CD4-positive, alpha-beta T cell treated with Interferon gamma for 1 hour (primary cell): ENCODE data around the gene SGPL1.

Experiments
- DNase-seq: peaks from one replicate; pipeline ENCODE4 v3.0.0-alpha.2; 2020

SGPL1 gene

DNA sequence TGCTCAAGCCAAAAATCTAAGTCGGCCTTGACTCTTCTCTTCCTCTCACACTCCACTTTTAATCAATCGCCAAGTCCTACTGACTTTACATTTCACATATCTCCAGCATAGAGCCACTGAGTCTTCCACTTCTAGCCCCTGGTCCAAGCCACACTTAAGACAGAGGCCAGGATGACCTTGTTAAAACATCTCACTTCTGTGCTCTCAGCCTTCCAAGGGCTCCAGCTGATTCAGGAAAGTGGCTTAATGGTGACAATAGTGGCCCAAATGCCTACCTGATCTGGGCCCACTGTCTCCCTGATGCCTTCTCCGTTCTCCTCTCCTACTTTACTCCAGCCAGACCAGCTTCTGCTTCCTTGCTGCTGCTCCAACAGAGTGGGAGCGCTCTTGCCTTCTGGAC, 35.0 kb upstream of the SGPL1 start:
- no peak for DNase-seq

DNA sequence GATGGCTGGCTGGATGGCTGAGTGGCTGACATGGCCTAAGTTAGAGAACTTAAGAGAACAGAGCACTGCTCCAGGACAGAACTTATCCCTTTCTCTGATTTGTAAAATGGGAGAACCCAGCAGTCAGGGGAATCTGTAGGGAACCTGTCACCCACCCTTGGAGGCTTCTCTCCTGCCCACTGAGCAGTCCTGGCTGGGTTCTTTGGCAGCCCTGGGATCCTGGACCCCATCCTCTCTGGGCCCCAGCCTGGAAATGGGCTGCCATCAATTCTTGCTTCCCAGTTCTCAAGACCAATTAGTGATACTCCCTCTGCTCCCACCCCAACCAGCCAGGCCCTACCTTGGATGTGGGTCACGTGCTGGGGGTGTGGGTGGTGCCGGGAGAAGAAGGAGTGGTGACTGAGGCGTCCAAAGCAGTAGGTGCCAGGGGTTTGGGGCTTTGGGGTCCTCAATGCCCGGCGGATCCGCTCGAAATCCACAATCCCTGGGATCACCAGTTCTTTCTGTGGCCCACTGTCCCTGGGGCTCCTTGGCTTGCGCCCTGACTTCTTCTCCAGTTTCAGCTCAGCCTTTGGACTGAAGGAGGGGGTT, 34.2 kb upstream of the SGPL1 start:
- no peak for DNase-seq

DNA sequence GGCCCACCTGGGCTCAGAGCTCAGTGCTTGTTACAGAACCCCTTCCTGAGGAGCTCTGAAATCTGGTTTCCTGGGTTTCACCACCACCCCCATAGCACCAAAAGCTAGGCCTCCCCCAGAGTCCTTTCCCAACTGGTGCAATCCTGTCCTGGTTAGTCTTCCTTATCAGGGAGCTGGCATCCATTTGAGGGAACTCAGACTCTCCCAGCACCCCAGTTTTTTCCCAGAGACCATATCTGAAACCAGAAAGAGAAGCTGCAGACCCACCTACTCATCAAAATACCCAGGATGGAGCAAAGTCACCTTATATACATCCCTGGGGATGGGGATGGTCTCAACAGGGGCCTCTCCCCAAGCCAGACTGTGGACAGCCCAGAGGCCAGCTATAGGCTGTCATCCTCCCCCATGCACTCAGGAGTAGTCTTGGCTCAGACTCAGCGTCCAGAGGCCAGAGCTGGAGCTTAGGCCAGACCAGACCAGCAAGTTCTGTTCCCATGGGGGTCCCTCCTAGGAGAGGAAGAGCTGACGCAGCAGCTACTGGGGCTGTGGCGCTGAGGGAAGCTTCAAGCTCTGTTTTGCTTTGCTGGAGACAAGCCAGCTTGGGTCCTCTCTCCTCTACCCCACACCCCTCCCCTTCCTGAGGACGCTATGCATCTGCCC, 33.5 kb upstream of the SGPL1 start:
- no peak for DNase-seq

DNA sequence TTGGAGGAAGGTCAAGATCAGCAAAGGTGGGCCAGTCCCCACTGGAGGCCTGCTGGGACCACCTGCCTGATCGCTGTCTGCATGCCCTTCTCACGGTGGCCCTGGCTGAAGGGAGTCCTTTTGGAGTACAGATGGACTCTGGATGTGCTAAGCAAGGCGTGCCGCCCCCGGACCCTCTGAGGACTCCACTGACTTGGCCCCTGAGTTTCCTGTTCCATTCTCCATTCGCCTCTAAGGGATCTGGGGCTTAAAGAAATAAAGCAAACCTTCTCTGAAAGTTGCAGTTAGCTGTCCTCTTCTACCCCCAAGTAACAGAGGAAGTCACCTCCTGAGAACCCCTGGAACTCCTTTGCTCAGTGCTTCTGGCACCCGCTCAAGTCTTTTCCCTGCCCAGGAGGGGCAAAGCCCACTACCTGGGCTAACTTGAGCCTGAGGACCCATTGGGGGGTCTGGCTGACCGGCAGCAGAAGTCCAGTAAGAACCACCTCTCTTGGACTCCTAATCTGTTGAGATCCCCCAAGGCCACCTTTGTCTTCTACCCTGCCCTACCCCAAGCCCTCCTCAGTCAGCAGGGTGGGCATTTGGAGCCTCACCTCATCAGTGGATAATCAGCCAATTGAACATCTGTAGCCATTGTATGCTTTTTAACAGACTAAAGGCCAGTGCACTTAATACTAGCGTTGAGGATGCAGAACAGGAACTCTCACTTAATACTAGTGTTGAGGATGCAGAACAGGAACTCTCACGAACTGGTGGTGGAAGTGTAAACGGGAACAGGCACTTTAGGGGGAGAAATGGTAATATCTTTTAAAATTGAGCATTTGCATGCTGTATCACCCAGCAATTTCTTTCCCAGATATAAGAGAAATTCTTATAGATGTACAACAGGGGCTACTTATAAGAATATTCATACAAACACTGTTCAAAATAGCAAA, 32.7 kb upstream of the SGPL1 start:
- DNase-seq = no peak

DNA sequence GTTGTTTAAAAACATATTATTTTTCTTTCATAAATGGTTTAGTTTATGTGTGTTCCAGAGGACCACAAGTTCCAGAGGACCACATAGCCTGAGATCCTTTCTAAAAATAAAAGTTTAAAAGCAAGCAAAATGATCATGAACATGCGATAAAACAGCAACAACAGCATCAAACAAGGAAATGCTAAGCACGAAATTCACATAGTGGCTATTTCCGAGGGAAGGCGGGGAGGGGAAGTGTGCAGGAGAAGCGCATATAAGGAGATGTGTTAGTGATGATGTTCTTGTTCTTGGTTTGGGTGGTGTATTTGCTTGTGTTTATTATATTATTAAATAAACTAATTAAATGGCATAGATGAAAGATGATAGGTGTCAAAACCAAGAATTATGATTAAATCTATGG, 31.7 kb upstream of the SGPL1 start:
- DNase-seq = no peak

DNA sequence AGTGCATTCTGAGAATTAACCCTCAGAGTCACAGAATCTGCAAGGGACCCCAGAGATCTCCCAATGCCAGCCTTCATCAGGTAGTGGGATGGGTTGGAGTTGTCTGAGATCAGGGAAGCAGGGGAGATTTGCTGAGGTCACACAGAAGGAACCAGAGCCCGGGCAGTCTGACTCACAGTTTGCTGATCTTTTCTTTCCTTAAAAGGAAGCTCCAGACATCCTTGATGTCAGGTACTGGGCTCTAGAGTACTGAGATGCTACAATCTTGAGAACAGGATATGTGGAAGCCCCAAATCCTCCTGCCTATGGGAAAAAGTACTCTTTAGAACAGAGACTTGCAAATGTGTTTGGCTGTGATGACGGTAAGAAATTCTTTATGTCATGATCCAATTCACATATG, 31.3 kb upstream of the SGPL1 start:
- no peak for DNase-seq

DNA sequence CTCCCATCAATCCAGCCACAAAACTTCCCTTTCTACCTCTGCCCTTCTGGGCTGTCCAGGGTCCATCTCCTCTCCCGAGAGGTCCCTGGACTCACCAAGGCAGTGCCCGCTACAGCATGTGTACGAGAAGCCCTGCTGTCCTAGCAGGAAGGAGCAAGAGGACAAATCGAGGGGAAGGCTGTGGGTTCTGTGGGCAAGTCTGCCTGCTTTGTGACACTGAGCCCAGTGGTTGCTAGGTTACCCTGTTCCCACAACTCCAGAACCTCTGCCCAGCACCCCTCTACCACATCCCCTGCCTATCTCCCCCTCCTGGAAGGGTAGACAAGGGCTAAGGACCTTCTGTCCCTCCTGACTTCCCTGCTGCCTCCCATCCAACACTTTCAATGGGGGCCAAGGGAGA, 30.6 kb upstream of the SGPL1 start, which contains the start of gene TBATA:
Gene TBATA (minus strand): TSS at position 188 of the 400 bp plus-strand sequence. CDS start 1,998 bp downstream, outside the sequence.
- DNase-seq = no peak

DNA sequence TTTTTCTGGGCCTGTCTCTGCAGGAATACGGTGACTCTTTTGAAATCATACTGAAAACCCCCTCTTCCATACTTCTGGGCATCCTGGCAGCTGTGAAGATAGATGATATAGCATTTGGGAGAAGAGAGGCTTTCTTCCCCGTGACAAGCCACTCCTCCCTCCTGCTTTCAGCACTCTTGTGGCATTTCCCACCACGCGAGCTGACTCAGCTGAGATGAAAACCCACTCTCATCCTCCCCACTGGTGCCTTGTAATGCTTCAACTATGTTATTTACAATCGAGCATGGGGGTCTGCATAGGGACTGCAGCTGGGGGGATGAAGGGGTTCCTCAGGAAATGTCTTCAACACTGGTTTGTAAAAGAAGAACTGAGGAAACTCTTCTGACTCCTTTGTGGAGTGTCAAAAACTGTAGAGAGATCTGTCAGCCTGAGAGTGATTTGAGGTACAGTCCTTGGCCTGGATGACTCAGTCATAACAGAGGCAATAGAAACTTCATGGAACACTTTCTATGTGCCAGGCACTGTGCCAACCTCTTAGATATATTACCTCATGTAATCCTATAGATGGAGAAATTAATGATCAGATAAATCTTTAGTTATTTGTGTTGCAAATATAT, 28.8 kb upstream of the SGPL1 start:
- no peak for DNase-seq

DNA sequence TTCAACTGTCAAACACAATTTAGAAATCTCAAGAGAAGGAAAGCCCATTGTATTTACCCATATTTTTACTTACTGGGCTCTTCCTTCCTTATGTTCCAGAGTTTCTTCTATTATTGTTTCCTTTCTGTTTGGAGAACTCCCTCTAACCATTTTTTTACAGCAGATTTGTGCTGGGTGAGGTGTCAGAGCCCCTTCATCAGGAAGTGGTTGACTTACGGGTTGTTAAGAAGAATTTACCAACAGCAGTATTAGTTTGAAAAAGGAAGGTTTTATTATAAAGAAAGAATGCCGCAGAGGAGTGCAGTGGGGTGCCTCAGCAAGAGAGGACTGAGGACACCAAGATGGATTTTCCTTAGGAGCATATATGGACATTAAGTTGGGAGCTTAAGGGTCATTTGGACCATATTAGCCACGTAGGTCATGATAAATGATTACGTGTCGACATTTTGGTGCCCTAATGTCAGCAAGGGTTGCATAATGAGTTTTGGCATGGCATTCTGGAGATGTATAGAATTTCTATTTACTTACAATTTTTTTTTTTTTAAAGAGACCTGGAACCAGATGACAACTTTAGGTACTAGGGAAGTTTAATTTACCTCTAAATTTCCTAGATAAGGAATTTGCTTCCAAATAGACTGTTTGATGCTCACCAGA, 24.2 kb upstream of the SGPL1 start:
- DNase-seq = no peak

DNA sequence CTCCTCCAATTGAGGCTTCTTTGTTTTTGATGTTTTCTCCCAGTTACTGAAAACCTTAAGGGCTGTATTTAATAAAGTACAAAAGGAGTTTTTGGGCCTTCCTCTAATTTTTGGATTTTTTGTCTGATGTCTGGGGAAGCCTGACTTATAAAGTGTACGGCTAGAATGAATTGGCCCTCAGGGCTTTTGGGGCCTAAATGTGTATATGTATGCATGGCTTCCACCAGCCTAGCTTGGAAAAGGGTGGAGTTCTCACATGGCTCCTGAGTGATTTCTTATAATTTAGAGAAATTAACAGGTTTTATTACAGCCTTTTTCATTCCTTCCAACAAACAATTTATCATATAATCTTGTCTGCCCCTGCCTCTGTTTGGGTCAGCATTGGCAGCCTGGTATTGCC, 20.1 kb upstream of the SGPL1 start:
- DNase-seq = no peak

DNA sequence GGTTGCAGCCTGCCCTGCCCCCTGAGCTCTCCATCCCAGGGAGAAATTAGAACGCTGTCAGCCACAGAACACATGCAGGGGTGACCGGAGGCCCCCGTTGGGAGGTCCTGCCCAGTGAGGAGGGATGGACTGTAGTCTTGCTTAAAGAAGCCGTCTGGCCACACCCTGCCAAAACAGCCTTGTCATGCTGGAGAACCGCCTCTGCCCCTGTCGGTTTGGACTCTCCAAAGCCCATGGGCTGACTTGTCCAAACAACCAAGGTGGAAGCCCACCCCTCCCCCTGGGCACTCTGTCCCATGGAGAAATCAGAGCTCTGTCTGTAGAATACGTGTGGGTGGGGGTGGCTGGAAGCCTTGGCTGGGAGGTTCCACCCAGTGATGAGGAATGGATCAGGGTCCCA, 17.9 kb upstream of the SGPL1 start:
- no peak for DNase-seq

DNA sequence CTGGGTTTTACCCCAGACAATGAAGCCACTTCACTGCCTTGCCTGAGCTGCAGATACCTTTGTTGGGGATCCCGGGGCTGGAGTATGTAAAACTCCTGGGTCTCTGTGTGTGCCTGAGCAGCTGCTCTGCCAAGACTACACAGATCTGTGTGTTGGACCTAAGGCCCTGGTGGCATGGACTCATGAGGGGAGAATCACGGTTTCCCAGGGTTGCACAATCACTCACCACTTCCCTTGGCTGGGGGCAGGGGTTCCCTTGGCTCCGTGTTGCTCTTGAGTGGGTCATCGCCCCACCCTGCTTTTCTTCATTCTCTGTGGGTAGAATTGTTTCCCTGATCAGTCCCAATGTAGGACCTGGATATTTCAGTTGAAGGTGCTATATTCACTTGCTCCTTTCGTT, 16.6 kb upstream of the SGPL1 start:
- no peak for DNase-seq

DNA sequence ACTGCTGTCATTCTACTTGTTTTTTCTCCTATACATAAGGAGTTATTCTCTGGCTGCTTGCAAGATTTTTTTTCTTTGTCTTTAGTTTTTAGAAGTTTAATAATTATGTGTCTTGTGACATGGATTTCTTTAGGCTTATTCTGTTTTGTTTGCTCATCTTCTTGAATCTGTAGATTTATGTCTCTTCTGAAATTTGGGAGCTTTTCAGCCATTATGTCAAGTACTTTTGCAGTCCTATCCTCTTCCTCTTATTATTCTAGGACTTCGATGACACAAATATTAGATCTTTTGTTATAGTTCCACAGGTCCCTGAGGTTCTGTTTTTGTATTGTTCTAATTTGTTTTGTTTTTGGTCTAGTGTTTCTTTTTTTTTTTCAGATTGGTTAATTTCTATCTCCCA, 13.9 kb upstream of the SGPL1 start:
- no peak for DNase-seq

DNA sequence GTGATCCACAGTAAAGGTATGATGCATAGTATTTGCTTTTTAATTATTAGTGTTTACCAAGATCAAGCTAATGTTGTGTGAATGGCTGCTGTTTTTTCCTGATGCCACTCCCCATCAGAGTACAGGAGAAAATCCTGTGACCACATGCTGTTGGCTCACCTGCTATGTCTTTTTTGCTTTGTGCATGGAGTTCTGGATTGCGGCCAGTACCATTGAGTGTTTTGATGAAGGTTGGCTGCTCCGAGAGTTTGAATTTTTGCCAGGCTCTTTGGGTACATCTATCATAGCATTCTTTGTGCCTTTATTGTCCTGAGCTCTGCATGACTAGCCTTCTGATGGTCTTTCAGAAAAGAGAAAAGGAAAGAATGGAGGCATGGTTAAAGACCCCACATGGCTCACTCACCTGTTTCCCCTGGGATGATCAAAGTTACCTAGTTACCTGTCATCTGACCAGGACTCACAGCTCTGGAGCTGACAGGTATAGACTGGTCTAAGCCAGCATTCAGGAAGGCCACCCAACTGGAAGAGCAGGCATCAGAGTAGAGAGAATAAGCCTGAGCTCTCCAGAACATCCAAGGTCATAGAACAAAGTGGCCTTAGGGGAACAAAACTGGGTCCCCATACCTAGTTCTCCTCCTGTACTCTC, 11.8 kb upstream of the SGPL1 start:
- DNase-seq = no peak

DNA sequence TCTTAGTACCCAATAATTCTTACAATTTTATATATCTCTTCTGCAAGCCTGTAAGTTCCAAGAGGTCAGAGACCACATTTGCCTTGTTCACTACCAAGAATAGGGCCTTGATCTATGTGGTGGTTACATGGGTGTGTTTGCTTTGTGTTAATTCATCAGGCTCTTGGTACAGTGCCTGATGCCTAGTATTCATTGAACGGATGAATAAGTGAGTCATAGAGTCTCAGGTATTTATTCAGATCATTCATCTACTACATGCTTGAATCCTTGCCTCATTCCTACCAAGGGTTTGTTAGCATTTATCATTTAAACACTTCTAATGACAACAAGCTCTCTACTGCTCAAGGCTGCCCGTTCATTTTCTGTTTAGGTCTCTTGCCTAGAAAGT, 11.3 kb upstream of the SGPL1 start:
- DNase-seq = no peak

DNA sequence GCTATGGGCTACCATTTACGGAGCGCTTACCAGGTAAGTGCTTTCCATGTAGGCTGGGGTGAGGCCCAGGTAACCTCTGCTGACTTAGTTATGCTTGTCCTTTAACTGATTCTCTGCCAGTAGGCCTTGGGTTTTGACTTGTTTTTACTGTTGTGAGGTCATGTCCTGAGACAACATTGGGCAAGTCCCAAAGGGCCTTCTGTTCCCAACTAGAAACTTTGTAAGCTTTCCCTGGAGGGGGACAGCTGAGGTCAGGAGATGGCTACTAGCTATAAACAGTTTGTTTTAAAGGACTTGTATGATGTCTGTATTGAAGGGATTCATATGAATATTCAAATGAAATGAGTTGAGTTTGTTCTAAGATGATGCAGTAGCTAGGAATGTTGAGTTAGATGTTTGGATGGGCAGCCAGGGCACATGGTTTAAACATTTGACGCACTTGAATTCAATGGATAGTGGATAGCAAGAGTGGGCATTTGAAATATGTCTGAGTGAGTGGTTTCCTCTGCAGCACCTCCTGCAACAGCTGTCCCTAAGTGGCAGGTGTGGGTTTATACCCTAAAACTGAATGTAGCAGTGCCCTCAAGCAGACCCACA, 10.0 kb upstream of the SGPL1 start:
- no peak for DNase-seq

DNA sequence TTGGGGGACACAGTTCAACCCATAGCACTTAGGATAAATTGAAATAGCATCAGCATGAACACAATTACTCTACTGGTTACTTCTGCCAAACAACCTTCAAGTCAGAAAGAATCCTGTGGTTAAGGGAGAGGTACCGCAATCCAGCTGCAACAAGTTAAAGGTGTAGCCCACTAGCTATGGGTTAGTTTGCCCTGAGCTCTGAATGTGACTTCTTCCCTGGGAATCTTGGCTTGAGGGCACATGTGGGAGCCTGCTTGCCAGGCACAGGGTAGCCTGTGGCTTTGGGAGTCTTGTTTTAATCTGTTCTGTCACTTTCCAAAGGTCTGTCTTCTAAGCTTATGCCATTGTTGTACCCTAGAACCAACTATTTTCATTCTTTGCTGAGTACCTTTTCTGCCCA, 8.9 kb upstream of the SGPL1 start:
- DNase-seq = no peak

DNA sequence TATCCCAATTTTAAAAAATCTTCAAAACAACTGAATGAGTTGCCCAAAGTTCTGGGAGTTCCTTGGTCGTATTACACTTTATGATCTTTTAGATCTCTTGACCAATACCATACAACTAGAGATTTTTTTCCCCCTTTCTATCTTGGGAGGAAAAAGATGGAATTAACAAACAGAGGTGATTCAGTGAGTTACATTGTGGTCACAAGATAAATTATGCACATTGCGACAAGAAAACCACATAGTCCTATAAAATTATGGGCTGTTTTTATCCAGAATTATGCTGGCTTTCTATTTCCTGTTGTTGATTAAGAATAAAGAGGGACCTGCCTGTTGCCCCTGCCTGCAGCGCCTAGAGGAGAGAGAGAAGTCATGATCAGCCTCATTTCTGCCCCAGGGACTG, 8.2 kb upstream of the SGPL1 start:
- DNase-seq = no peak

DNA sequence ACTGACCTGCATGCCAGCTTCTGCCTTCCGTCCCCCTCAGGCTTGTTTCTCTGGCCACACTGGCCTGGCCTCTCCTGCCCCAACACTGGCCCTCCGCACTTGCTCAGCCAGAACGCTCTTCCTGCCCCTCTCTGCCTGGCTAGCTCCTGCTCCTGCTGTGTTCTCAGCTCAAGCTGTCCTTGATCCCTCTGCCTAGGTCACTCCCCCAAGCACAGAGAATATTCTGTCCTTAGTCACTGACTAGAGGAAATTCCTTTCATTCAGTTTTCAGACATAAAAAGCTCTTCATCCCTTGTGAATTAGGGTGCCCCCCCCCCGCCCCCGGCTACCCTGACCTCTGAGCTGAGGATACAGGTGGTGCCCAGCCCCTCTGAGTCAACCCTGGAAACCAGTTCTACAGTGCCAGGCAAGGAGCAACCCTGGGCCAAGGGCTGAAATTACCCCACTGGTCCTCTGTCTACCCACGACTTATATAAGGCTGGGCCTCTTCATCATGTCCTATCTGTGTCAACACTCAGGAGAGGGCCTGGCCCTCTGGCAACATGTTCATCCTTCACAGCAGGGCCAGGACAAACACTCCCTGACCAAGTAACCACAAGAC, 6.6 kb upstream of the SGPL1 start:
- no peak for DNase-seq

DNA sequence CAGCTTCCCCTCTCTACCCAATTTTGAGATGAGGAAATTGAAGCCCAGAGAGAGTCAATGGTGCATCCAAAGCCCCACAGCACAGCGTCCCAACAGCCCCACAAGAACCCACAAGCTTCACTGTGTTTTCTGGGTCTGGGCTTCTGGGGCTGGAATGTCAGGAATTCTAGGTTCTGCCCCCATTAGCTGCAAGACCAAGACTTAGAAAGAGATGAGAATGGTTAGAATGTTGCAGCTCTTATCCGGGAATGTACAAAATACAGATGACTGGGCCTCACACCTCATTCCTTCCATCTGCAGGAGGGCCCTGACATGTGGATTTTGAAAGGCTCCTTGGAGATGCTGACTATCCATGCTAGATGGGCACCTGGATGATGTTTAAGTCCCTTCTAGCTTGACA, 6.0 kb upstream of the SGPL1 start:
- no peak for DNase-seq

DNA sequence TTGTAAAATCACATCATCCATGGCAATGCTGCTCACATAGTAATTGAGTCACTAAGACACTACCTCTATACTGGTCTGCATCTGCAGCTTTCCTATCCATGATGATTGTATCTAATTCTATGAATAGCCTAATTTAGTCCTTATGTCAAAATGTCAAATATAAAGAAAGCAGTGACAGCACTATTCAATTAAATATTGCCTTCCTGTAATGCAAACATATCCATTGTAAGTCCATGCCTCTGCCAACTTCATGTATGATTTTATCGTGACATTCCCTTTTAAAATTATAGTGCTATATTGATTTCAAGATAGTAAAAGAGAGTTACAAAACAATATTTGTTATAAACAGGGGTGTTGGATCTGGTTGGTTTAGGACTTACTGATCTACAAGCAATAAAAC, 4.8 kb upstream of the SGPL1 start:
- no peak for DNase-seq

DNA sequence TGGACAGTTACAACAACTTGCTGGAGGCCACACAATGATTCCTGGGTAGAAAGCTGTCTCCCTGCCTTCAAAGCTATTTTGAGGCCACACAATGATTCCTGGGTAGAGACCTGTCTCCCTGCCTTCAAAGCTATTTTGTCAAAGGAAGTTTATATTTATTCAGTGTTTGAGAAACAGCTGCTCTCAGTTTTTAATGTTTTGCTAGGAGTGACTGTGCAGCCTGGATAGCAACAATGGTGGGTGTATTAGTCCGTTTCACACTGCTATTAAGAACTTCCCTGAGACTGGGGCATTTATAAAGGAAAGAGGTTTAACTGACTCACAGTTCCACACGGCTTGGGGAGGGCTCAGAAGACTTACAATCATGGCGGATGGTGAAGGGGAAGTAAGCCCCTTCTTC, 3.9 kb upstream of the SGPL1 start:
- no peak for DNase-seq
